K562 (cell line): ENCODE data around the gene RAB5B. TPM values are rescaled to one million over a fixed set of nuclear protein-coding genes. Genes with fewer than 3 reads are reported as not detected.

Source experiments
- ATAC-seq: fragments of 200-7000 bp; cut with Tn5 transposase; 3 replicates; pipeline ENCODE4 v1.9.1; 2020; ENCODE audit warnings: moderate library complexity
- BruUV-seq: library from RNA; stranded (reverse); fragments of 400-500 nt; replicated peaks from 2 replicates; lab custom pipeline; 2021; lab: Mats Ljungman, UMichigan
- CTCF ChIA-PET: fragments of 300-600 bp; formaldehyde crosslinking; extraction: SDS; loops from one replicate; lab custom pipeline; 2021; ENCODE audit warnings: low intra/inter-chr PET ratio; lab: Yijun Ruan, JAX
- POLR2A ChIA-PET: fragments of 300-600, 350-650 bp; sonication (Branson Sonifier 250); formaldehyde crosslinking; extraction: SDS; loops from one replicate; lab custom pipeline; 2021; ENCODE audit warnings: antibody characterized with exemption, inconsistent platforms; lab: Yijun Ruan, JAX
- DNase-seq, 4 experiments: peaks; one replicate each; pipeline versions ENCODE4 v3.0.0 to v3.0.0-alpha.2; 2011 to 2018; ENCODE audit warnings: low spot score in 3 of 4, mixed read lengths in 3 of 4; ENCODE audit errors: extremely low read depth in 1 of 4
- FAIRE-seq: peaks from 2 replicates; lab custom pipeline; 2011; peaks lifted over from hg19 to GRCh38; lab: Jason Lieb, UNC
- H2AFZ ChIP-seq: 2 replicates; pipeline ENCODE4 v1.6.0; 2011; ENCODE audit warnings: low read depth, low read length, control low read depth, inconsistent platforms
- H3K27ac ChIP-seq: fragments of 200-600 bp; 3 replicates; pipeline ENCODE4 v1.8.0; 2011; ENCODE audit warnings: low read depth, mild to moderate bottlenecking, control low read depth, inconsistent platforms, low read length, moderate library complexity, mixed read lengths; ENCODE audit errors: extremely low read depth
- H3K27me3 ChIP-seq, 2 experiments: fragments of 300-600 bp in 1 of 2; 2 replicates in 1 of 2; 3 replicates in 1 of 2; pipeline versions ENCODE4 v1.6.0 to v1.8.0; 2011; ENCODE audit warnings: inconsistent platforms in 2 of 2, low read length in 2 of 2, mild to moderate bottlenecking in 1 of 2, mixed read lengths in 1 of 2, moderate library complexity in 1 of 2; ENCODE audit not compliant: control insufficient read depth in 2 of 2, insufficient read depth in 2 of 2
- H3K36me3 ChIP-seq: fragments of 300-600 bp; 3 replicates; pipeline ENCODE4 v1.8.0; 2011; ENCODE audit warnings: mild to moderate bottlenecking, low read length, inconsistent platforms; ENCODE audit not compliant: control insufficient read depth, insufficient read depth
- H3K4me1 ChIP-seq, 2 experiments: fragments of 200-600 bp in 1 of 2; replicated peaks in 1 of 2; 2 replicates in 1 of 2; 3 replicates in 1 of 2; pipeline versions ENCODE4 v1.5.1 to v1.8.0; 2011; ENCODE audit warnings: inconsistent platforms in 2 of 2, low read length in 2 of 2, mild to moderate bottlenecking in 1 of 2, mixed read lengths in 1 of 2, moderate library complexity in 1 of 2; ENCODE audit not compliant: control insufficient read depth in 2 of 2, insufficient read depth in 2 of 2
- H3K4me2 ChIP-seq: 2 replicates; pipeline ENCODE4 v1.6.1; 2011; ENCODE audit warnings: low read length, control low read depth, inconsistent platforms, mixed read lengths; ENCODE audit not compliant: insufficient read depth
- H3K4me3 ChIP-seq: fragments of 200-600 bp; sonication (generic), shearing (Covaris generic); 2 replicates; pipeline ENCODE4 v1.5.1; 2016; ENCODE audit warnings: control low read depth, inconsistent platforms
- H3K79me2 ChIP-seq: fragments of 200-600 bp; 3 replicates; pipeline ENCODE4 v1.8.0; 2011; ENCODE audit warnings: low read length, inconsistent platforms; ENCODE audit not compliant: control insufficient read depth, insufficient read depth
- H3K9ac ChIP-seq, 2 experiments: 2 replicates each; pipeline versions ENCODE4 v1.6.0 to v1.6.1; 2011; ENCODE audit warnings: low read depth in 2 of 2, low read length in 2 of 2, control low read depth in 1 of 2, inconsistent platforms in 1 of 2, mild to moderate bottlenecking in 1 of 2, mixed read lengths in 1 of 2; ENCODE audit not compliant: insufficient read depth in 1 of 2
- H3K9me1 ChIP-seq: one replicate; pipeline ENCODE4 v1.6.0; 2011; ENCODE audit warnings: inconsistent platforms, mild to moderate bottlenecking, low read length, moderate library complexity; ENCODE audit not compliant: control insufficient read depth, insufficient read depth
- H3K9me3 ChIP-seq: replicated peaks from 2 replicates; pipeline ENCODE4 v1.5.1; 2011; ENCODE audit warnings: low read depth, low read length, inconsistent platforms; ENCODE audit not compliant: control insufficient read depth, insufficient read depth
- H4K20me1 ChIP-seq: replicated peaks from 2 replicates; pipeline ENCODE4 v1.6.1; 2011; ENCODE audit warnings: low read length, inconsistent platforms, mixed read lengths; ENCODE audit not compliant: control insufficient read depth, insufficient read depth
- ARID4B ChIP-seq: sonication (generic); formaldehyde crosslinking; IDR thresholded peaks from 2 replicates; pipeline ENCODE4 v1.8.0; 2022; ENCODE audit warnings: mild to moderate bottlenecking, missing genetic modification reagents
- EGR1 ChIP-seq: fragments of 450-650 bp; conservative IDR thresholded peaks from 2 replicates; pipeline ENCODE4 v1.6.1; 2017; ENCODE audit warnings: mild to moderate bottlenecking
- FUS ChIP-seq: fragments of 200-400 bp; formaldehyde crosslinking; optimal IDR thresholded peaks from 2 replicates; pipeline ENCODE3; 2017; ENCODE audit warnings: low read depth, low read length
- KDM5B ChIP-seq: fragments of 200-600 bp; sonication (generic); IDR thresholded peaks from 2 replicates; pipeline ENCODE4 v1.6.1; 2012; ENCODE audit warnings: low read depth, mild to moderate bottlenecking, moderate library complexity, low read length, control low read depth, inconsistent platforms; ENCODE audit not compliant: insufficient replicate concordance
- MXD1 ChIP-seq: fragments of 250-450 bp; sonication (Bioruptor Pico); IDR thresholded peaks from 2 replicates; pipeline ENCODE4 v1.8.0; 2021; ENCODE audit warnings: borderline replicate concordance, mild to moderate bottlenecking, moderate library complexity; ENCODE audit not compliant: poor library complexity, severe bottlenecking
- MYC ChIP-seq, 2 experiments: fragments of 250-450 bp in 1 of 2; sonication (Bioruptor Pico) in 1 of 2; IDR thresholded peaks; 2 replicates each; pipeline versions ENCODE4 v1.5.1 to v1.6.1; 2012 to 2021; ENCODE audit warnings: low read depth in 2 of 2, borderline replicate concordance in 1 of 2, improper control_type of control experiment in 1 of 2, low read length in 1 of 2, mild to moderate bottlenecking in 1 of 2, moderate library complexity in 1 of 2
- POLR3G ChIP-seq: IDR thresholded peaks from 2 replicates; pipeline ENCODE4 v1.6.1; 2011; ENCODE audit not compliant: insufficient read length, insufficient replicate concordance; ENCODE audit errors: extremely low read depth
- RNF2 ChIP-seq: sonication (generic); IDR thresholded peaks from 2 replicates; pipeline ENCODE4 v1.6.1; 2016
- RUNX1 ChIP-seq: sonication (generic); IDR thresholded peaks from 2 replicates; pipeline ENCODE4 v1.6.1; 2016; ENCODE audit warnings: antibody characterized with exemption, low read depth
- ZBTB12 ChIP-seq: fragments of 250-450 bp; sonication (Bioruptor Pico); IDR thresholded peaks from 2 replicates; pipeline ENCODE4 v1.4.0; 2020
- ZNF561 ChIP-seq: fragments of 450-650 bp; formaldehyde crosslinking; conservative IDR thresholded peaks from 2 replicates; pipeline ENCODE4 v1.4.0; 2020; ENCODE audit warnings: mild to moderate bottlenecking, moderate library complexity
- WGBS: fragments of 100-300 bp; shearing (Covaris generic); methylation state at CpG from one replicate; pipeline ENCODE4 v1.1.6; 2016; ENCODE audit warnings: low coverage, mixed read lengths; ENCODE audit not compliant: insufficient coverage; ENCODE audit errors: missing lambda C conversion rate; 5-methylcytosine and 5-hydroxymethylcytosine counted together
- in situ Hi-C: fragments of 300-500 bp; cut with MboI; formaldehyde crosslinking; loops from 4 replicates; pipeline ENCODE4 v1.15.0; 2018; ENCODE audit warnings: inconsistent platforms, mixed read lengths
- intact Hi-C: fragments of 100-400 bp; cut with micrococcal nuclease; formaldehyde crosslinking; loops from 2 replicates; pipeline ENCODE4 v1.14.2; 2022
- polyA plus RNA-seq, 8 experiments: library from polyadenylated mRNA; depleted of rRNA in 4 of 8; stranded (reverse) in 5 of 8; unstranded in 3 of 8; fragments of >200 nt; fragmentation: Nextera tagmentation in 2 of 8; fragmentation: Illumina TruSeq in 1 of 8; extraction: Ambion mirVana in 2 of 8; extraction: Trizol in 1 of 8; gene quantifications; 2 replicates each; pipeline versions ENCODE4 v1.2.1 to v1.2.3, GENCODE V29; 2011 to 2014; ENCODE audit warnings: inconsistent platforms in 1 of 8, missing spikeins in 1 of 8
- total RNA-seq, 7 experiments: library from RNA; depleted of rRNA in 6 of 7; stranded (reverse); fragments of >200 nt in 6 of 7; fragmentation: Illumina TruSeq in 2 of 7; extraction: Trizol in 2 of 7; gene quantifications; 2 replicates each; pipeline versions ENCODE4 v1.2.1 to v1.2.3, GENCODE V29; 2011 to 2021; ENCODE audit warnings: low replicate concordance in 1 of 7

The RAB5B gene
- total and polyA plus RNA-seq, 9 of the 15 experiments (the other 6 are each of a cell fraction or from before 2014, with no cell fraction given), result 6.8 to 73.8 (median 25.2) TPM

- Histone ChIP-seq H3K27ac (no peak overlapping the region), H3K9me1 (no peaks in the 10 kb centered on the region), H3K4me2 (no peak overlapping the region), H3K27me3 (no peaks in the 10 kb centered on the region), H3K9ac (no peak overlapping the region), H3K79me2 (peaks cover 9% of the 10 kb centered on the region; the same call in 2 of the 3 replicates), H3K9me3 (no peaks in the 10 kb centered on the region), H3K36me3 (no peaks in the 10 kb centered on the region), H3K4me1 (peaks cover 26 to 27% of the 10 kb centered on the region in 2 experiments; a peak in 4 of 5 replicates), H3K4me3 (no peak overlapping the region), H2AFZ (no peak overlapping the region), H4K20me1 (no peaks in the 10 kb centered on the region)
- DNase-seq (no peak), ATAC-seq (no peak), FAIRE-seq (no peak)
- in situ Hi-C loops (no loop called here), intact Hi-C loops (no loop called here)
- ChIA-PET POLR2A (interaction anchor here (0.6 to 1.4 kb wide), 3 partner anchors 38 to 115 kb away, joined by 3 to 5 read pairs (median 4); partner anchors contain the start of gene ORMDL2), CTCF (interaction anchor here (0.6 kb wide), 1 partner anchor 41 kb away, joined by 3 read pairs; no protein-coding TSS in a partner anchor)
- TF ChIP-seq ZBTB12 (no peak), FUS (no peak), RUNX1 (no peak), ZNF561 (CRISPR knock-in tag) (no peak), EGR1 (no peak), ARID4B (CRISPR knock-in tag) (no peak), MYC (IDR thresholded peaks at IDR 0.05; ENCODE audit: low read depth, low read length) (no peak), MYC (CRISPR knock-in tag; IDR thresholded peaks at IDR 0.05; ENCODE audit: borderline replicate concordance, low read depth) (no peak), RNF2 (no peak), KDM5B (no peak), POLR3G (no peak), MXD1 (CRISPR knock-in tag) (no peak)
- WGBS, result 84% methylated on average over 6 of the region's 7 CpGs
- no TSS peak for BruUV-seq
Measured at GRCh38 chr12:55933169-55933798, 40.6 kb upstream of the RAB5B start.
